EL (cell line): ENCODE results near the gene ITGAD.
A peak's percentile ranks its signal among the peaks of the same experiment; 100 is the strongest.
"Not testable (repeated sequence)": the region's sequence is repeated elsewhere in the genome, so short reads cannot be mapped to it uniquely, and the experiment has no call there.

Source experiments
- DNase-seq: peaks from one replicate; pipeline ENCODE4 v3.0.0-alpha.2; 2016

ITGAD gene

GRCh38 chr16:31404353-31405064 is 11.4 kb downstream of the ITGAD start:
- peak; percentile 9 for DNase-seq

GRCh38 chr16:31407406-31407805 is 14.3 kb downstream of the ITGAD start:
- no peak for DNase-seq

- peak; percentile 59 for DNase-seq
Observed at GRCh38 chr16:31409433-31409832, 16.3 kb downstream of the ITGAD start.

GRCh38 chr16:31410082-31410481 is 16.9 kb downstream of the ITGAD start:
- DNase-seq, result no peak

GRCh38 chr16:31411024-31411844 is 18.1 kb downstream of the ITGAD start:
- DNase-seq, result no peak

GRCh38 chr16:31412750-31413149 is 19.6 kb downstream of the ITGAD start:
- no peak for DNase-seq

GRCh38 chr16:31413381-31413780 is 20.2 kb downstream of the ITGAD start:
- DNase-seq, result no peak

- DNase-seq, result no peak
Observed at GRCh38 chr16:31413943-31414342, 20.8 kb downstream of the ITGAD start.

GRCh38 chr16:31414706-31415105 is 21.6 kb downstream of the ITGAD start:
- DNase-seq, result no peak

- DNase-seq, result no peak
Observed at GRCh38 chr16:31416371-31416770, 23.2 kb downstream of the ITGAD start.

GRCh38 chr16:31417036-31417435 is 23.9 kb downstream of the ITGAD start:
- DNase-seq, result not testable (repeated sequence)

GRCh38 chr16:31417916-31418315 is 24.8 kb downstream of the ITGAD start:
- DNase-seq, result no peak

- no peak for DNase-seq
Observed at GRCh38 chr16:31420037-31420436, 26.9 kb downstream of the ITGAD start.

- no peak for DNase-seq
Observed at GRCh38 chr16:31421587-31421986, 28.5 kb downstream of the ITGAD start.

- no peak for DNase-seq
Observed at GRCh38 chr16:31423241-31423640, 30.1 kb downstream of the ITGAD start.

- no peak for DNase-seq
Observed at GRCh38 chr16:31423801-31424200, 30.7 kb downstream of the ITGAD start.

GRCh38 chr16:31427441-31428278 is 34.5 kb downstream of the ITGAD start:
- DNase-seq, result peak; percentile 9

GRCh38 chr16:31428279-31428597 is 35.1 kb downstream of the ITGAD start, which contains the start of gene COX6A2:
COX6A2 (minus strand) TSS chr16:31428360; CDS start chr16:31428325, 35 bp downstream.
- no peak for DNase-seq

GRCh38 chr16:31428638-31429247 is 35.6 kb downstream of the ITGAD start:
- DNase-seq, result no peak

GRCh38 chr16:31429314-31429713 is 36.2 kb downstream of the ITGAD start:
- DNase-seq, result no peak

GRCh38 chr16:31429796-31430195 is 36.7 kb downstream of the ITGAD start:
- no peak for DNase-seq

- DNase-seq, result no peak
Observed at GRCh38 chr16:31430380-31431052, 37.4 kb downstream of the ITGAD start.
